GM12872 (cell line): ENCODE data around the gene KAT8.

Experiments used
- TF ChIP-seq, protein P1 (sequence below): IDR thresholded peaks from 3 replicates; pipeline ENCODE4 v1.5.1; 2011; ENCODE audit warnings: low read depth, mild to moderate bottlenecking, low read length, moderate library complexity; ENCODE audit not compliant: insufficient read depth

The KAT8 gene

DNA sequence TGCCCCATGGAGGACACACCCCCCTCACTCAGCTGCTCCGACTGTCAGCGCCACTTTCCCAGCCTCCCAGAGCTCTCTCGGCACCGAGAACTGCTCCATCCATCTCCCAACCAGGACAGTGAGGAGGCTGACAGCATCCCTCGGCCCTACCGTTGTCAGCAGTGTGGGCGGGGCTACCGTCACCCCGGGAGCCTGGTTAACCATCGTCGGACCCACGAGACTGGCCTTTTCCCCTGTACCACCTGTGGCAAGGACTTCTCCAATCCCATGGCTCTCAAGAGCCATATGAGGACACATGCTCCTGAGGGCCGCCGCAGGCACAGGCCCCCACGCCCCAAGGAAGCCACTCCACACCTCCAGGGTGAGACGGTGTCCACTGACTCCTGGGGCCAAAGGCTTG lies 41.1 kb upstream of the KAT8 start:
- TF ChIP-seq, protein P1, sequence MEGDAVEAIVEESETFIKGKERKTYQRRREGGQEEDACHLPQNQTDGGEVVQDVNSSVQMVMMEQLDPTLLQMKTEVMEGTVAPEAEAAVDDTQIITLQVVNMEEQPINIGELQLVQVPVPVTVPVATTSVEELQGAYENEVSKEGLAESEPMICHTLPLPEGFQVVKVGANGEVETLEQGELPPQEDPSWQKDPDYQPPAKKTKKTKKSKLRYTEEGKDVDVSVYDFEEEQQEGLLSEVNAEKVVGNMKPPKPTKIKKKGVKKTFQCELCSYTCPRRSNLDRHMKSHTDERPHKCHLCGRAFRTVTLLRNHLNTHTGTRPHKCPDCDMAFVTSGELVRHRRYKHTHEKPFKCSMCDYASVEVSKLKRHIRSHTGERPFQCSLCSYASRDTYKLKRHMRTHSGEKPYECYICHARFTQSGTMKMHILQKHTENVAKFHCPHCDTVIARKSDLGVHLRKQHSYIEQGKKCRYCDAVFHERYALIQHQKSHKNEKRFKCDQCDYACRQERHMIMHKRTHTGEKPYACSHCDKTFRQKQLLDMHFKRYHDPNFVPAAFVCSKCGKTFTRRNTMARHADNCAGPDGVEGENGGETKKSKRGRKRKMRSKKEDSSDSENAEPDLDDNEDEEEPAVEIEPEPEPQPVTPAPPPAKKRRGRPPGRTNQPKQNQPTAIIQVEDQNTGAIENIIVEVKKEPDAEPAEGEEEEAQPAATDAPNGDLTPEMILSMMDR: no peak

DNA sequence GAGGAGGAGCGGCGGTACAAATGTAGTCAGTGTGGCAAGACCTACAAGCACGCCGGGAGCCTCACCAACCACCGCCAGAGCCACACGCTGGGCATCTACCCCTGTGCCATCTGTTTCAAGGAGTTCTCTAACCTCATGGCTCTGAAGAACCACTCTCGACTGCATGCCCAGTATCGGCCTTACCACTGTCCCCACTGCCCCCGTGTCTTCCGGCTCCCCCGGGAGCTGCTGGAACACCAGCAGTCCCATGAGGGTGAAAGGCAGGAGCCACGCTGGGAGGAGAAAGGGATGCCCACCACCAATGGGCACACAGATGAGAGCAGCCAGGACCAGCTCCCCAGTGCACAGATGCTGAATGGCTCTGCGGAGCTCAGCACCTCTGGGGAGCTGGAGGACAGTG lies 40.4 kb upstream of the KAT8 start:
- TF ChIP-seq, protein P1: no peak

DNA sequence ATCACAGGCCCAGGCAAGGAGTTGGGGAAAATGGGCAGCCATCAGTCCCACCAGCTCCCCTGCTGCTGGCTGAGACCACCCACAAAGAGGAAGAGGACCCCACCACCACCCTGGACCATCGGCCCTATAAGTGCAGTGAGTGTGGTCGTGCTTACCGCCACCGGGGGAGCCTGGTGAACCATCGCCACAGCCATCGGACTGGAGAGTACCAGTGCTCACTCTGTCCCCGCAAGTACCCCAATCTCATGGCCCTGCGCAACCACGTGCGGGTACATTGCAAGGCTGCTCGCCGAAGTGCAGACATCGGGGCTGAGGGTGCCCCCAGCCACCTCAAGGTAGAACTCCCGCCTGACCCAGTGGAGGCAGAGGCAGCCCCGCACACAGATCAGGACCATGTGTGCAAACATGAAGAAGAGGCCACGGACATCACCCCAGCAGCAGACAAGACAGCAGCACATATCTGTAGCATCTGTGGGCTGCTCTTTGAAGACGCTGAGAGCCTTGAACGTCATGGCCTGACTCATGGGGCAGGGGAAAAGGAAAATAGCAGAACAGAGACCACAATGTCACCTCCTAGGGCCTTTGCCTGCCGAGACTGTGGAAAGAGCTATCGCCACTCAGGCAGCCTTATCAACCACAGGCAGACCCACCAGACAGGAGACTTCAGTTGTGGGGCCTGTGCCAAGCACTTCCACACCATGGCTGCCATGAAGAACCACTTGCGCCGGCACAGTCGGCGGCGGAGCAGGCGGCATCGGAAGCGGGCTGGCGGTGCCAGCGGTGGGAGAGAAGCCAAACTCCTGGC lies 39.7 kb upstream of the KAT8 start:
- TF ChIP-seq, protein P1: 0 out of 3 replicates have a peak, but pooled peaks have one; percentile 15

DNA sequence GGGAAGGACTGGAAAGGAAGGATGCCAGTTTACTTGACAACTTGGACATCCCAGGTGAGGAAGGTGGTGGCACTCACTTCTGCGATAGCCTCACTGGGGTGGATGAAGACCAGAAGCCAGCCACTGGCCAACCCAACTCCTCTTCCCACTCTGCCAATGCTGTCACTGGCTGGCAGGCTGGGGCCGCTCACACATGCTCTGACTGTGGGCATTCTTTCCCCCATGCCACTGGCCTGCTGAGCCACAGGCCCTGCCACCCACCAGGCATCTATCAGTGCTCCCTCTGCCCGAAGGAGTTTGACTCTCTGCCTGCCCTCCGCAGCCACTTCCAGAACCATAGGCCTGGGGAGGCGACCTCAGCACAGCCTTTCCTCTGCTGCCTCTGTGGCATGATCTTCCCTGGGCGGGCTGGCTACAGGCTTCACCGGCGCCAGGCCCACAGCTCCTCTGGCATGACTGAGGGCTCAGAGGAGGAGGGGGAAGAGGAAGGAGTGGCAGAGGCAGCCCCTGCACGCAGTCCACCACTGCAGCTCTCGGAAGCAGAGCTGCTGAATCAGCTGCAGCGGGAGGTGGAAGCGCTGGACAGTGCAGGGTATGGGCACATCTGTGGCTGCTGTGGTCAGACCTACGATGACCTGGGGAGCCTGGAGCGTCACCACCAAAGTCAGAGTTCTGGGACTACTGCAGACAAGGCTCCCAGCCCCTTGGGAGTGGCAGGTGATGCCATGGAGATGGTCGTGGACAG lies 38.7 kb upstream of the KAT8 start:
- TF ChIP-seq, protein P1: no peak

DNA sequence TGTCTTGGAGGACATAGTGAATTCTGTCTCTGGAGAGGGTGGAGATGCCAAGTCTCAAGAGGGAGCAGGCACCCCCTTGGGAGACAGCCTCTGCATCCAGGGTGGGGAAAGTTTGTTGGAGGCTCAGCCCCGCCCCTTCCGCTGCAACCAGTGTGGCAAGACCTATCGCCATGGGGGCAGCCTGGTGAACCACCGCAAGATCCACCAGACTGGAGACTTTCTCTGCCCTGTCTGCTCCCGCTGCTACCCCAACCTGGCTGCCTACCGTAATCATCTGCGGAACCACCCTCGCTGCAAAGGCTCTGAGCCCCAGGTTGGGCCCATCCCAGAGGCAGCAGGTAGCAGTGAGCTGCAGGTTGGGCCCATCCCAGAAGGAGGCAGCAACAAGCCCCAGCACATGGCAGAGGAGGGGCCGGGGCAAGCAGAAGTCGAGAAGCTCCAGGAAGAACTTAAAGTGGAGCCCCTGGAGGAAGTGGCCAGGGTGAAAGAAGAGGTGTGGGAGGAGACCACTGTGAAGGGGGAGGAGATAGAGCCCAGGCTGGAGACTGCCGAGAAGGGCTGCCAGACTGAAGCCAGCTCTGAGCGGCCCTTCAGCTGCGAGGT lies 38.0 kb upstream of the KAT8 start:
- TF ChIP-seq, protein P1: no peak

DNA sequence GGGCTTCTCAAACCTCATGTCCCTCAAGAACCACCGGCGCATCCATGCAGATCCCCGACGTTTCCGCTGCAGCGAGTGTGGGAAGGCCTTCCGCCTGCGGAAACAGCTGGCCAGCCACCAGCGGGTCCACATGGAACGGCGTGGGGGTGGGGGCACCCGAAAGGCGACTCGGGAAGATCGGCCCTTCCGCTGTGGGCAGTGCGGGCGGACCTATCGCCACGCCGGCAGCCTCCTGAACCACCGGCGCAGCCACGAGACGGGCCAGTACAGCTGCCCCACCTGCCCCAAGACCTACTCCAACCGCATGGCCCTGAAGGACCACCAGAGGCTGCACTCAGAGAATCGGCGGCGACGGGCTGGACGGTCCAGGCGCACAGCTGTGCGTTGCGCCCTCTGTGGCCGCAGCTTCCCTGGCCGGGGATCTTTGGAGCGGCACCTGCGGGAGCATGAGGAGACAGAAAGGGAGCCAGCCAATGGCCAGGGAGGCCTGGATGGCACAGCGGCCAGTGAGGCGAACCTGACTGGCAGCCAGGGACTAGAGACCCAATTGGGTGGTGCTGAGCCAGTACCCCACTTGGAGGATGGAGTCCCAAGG lies 37.3 kb upstream of the KAT8 start:
- TF ChIP-seq, protein P1: no peak

DNA sequence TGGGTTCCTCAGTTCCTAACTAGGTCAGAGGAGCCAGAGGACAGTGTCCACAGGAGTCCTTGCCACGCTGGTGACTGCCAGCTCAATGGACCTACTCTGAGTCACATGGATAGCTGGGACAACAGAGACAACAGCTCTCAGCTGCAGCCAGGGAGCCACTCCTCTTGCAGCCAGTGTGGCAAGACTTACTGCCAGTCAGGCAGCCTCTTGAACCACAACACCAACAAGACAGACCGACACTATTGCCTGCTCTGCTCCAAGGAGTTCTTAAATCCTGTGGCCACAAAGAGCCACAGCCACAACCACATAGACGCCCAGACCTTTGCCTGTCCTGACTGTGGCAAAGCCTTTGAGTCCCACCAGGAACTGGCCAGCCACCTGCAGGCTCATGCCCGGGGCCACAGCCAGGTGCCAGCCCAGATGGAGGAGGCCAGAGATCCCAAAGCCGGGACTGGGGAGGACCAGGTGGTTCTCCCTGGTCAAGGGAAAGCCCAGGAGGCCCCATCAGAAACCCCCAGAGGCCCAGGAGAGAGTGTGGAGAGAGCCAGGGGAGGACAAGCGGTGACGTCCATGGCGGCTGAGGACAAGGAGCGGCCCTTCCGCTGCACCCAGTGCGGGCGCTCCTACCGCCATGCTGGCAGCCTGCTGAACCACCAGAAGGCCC lies 36.6 kb upstream of the KAT8 start:
- TF ChIP-seq, protein P1: no peak
